Activated naive CD4-positive, alpha-beta T cell treated with anti-CD3 and anti-CD28 coated beads, Interleukin-2, amount 50 U/mL, for 24 hours (primary cell): ENCODE data around the gene CRX.
"Not testable (repeated sequence)": the region's sequence is repeated elsewhere in the genome, so short reads cannot be mapped to it uniquely, and the experiment has no call there.

Experiments
- H3K27ac Mint-ChIP-seq: one replicate; pipeline ENCODE4 v1.8.0; 2021; ENCODE audit warnings: mild to moderate bottlenecking, mixed read lengths
- H3K27me3 Mint-ChIP-seq: one replicate; pipeline ENCODE4 v1.8.0; 2021; ENCODE audit warnings: mixed read lengths
- H3K36me3 Mint-ChIP-seq: one replicate; pipeline ENCODE4 v1.8.0; 2021; ENCODE audit warnings: mixed read lengths
- H3K4me1 Mint-ChIP-seq: one replicate; pipeline ENCODE4 v1.8.0; 2021; ENCODE audit warnings: mixed read lengths
- H3K4me3 Mint-ChIP-seq: one replicate; pipeline ENCODE4 v1.8.0; 2021; ENCODE audit warnings: mild to moderate bottlenecking, mixed read lengths
- H3K9me3 Mint-ChIP-seq: one replicate; pipeline ENCODE4 v1.8.0; 2021; ENCODE audit warnings: mixed read lengths

CRX gene

GRCh38 chr19:47821460-47822020 lies at the start of gene CRX:
Gene CRX (plus strand): TSS chr19:47821937. CDS start chr19:47834444, 12,507 bp downstream.
- Mint-ChIP-seq H3K4me1 (peaks cover 3% of the 10 kb centered on the region), H3K36me3 (no peaks in the 10 kb centered on the region), H3K4me3 (no peak within 1 kb of the TSS), H3K9me3 (no peaks in the 10 kb centered on the region), H3K27ac (peak within 1 kb of the TSS; percentile 35), H3K27me3 (peaks cover 23% of the 10 kb centered on the region)

- Mint-ChIP-seq H3K4me3 (no peak overlapping the region), H3K27ac (no peak overlapping the region), H3K9me3 (no peaks in the 10 kb centered on the region), H3K36me3 (no peaks in the 10 kb centered on the region), H3K27me3 (no peaks in the 10 kb centered on the region), H3K4me1 (peaks cover 30% of the 10 kb centered on the region)
These were observed 45.2 kb upstream of the CRX start for GRCh38 chr19:47776568-47776967.

- H3K36me3 Mint-ChIP-seq, H3K27me3 Mint-ChIP-seq, H3K27ac Mint-ChIP-seq, H3K9me3 Mint-ChIP-seq: not testable (repeated sequence)
- H3K4me1 Mint-ChIP-seq, result peaks cover 31% of the 10 kb centered on the region
- peak overlapping the region; percentile 94 for H3K4me3 Mint-ChIP-seq
These were observed 44.3 kb upstream of the CRX start for GRCh38 chr19:47777245-47778048.

- Mint-ChIP-seq H3K9me3 (no peaks in the 10 kb centered on the region), H3K4me1 (peaks cover 31% of the 10 kb centered on the region), H3K4me3 (peak within 1 kb of the TSS; percentile 94), H3K27ac (peak within 1 kb of the TSS; percentile 90), H3K36me3 (no peaks in the 10 kb centered on the region), H3K27me3 (no peaks in the 10 kb centered on the region)
These were observed 43.4 kb upstream of the CRX start, which contains the start of gene SELENOW for GRCh38 chr19:47778049-47778953. Gene SELENOW (plus strand): TSS chr19:47778703. CDS start chr19:47778786, 83 bp downstream.

GRCh38 chr19:47778954-47779351 lies 42.8 kb upstream of the CRX start:
- Mint-ChIP-seq H3K36me3 (peaks cover 2% of the 10 kb centered on the region), H3K4me1 (peaks cover 31% of the 10 kb centered on the region), H3K4me3 (peak overlapping the region; percentile 94), H3K27ac (peak overlapping the region; percentile 65), H3K9me3 (no peaks in the 10 kb centered on the region), H3K27me3 (no peaks in the 10 kb centered on the region)

GRCh38 chr19:47779524-47780214 lies 42.1 kb upstream of the CRX start:
- H3K9me3 Mint-ChIP-seq, result no peaks in the 10 kb centered on the region
- no peaks in the 10 kb centered on the region for H3K27me3 Mint-ChIP-seq
- H3K4me3 Mint-ChIP-seq, result peak overlapping the region; percentile 94
- peaks cover 31% of the 10 kb centered on the region for H3K4me1 Mint-ChIP-seq
- peaks cover 2% of the 10 kb centered on the region for H3K36me3 Mint-ChIP-seq
- H3K27ac Mint-ChIP-seq, result peak overlapping the region; percentile 65

GRCh38 chr19:47780215-47780551 lies 41.6 kb upstream of the CRX start:
- Mint-ChIP-seq H3K27ac (peak overlapping the region; percentile 86), H3K36me3 (peaks cover 2% of the 10 kb centered on the region), H3K27me3 (no peaks in the 10 kb centered on the region), H3K4me1 (peaks cover 31% of the 10 kb centered on the region), H3K9me3 (no peaks in the 10 kb centered on the region), H3K4me3 (peak overlapping the region; percentile 75)

GRCh38 chr19:47781590-47782262 lies 40.0 kb upstream of the CRX start:
- Mint-ChIP-seq H3K27ac (peak overlapping the region; percentile 12), H3K36me3 (peaks cover 2% of the 10 kb centered on the region)

GRCh38 chr19:47786566-47786965 lies 35.2 kb upstream of the CRX start:
- Mint-ChIP-seq H3K36me3 (peaks cover 2% of the 10 kb centered on the region), H3K4me3 (no peak overlapping the region), H3K9me3 (no peaks in the 10 kb centered on the region), H3K27me3 (no peaks in the 10 kb centered on the region), H3K27ac (no peak overlapping the region), H3K4me1 (peaks cover 11% of the 10 kb centered on the region)

More at GRCh38 chr19:47781590-47782262, 40.0 kb upstream of the CRX start:
- no peak overlapping the region for H3K4me3 Mint-ChIP-seq
- no peaks in the 10 kb centered on the region for H3K9me3 Mint-ChIP-seq
- H3K4me1 Mint-ChIP-seq, result peaks cover 31% of the 10 kb centered on the region
- no peaks in the 10 kb centered on the region for H3K27me3 Mint-ChIP-seq

- not testable (repeated sequence) for H3K9me3 Mint-ChIP-seq, H3K4me3 Mint-ChIP-seq, H3K4me1 Mint-ChIP-seq, H3K27me3 Mint-ChIP-seq, H3K27ac Mint-ChIP-seq, H3K36me3 Mint-ChIP-seq
These were observed 34.4 kb upstream of the CRX start for GRCh38 chr19:47787307-47787706.

- H3K27me3 Mint-ChIP-seq, H3K36me3 Mint-ChIP-seq, H3K4me1 Mint-ChIP-seq, H3K4me3 Mint-ChIP-seq, H3K27ac Mint-ChIP-seq, H3K9me3 Mint-ChIP-seq: not testable (repeated sequence)
These were observed 31.9 kb upstream of the CRX start for GRCh38 chr19:47789811-47790210.

GRCh38 chr19:47790398-47790814 lies 31.3 kb upstream of the CRX start:
- Mint-ChIP-seq H3K27me3 (no peaks in the 10 kb centered on the region), H3K36me3 (no peaks in the 10 kb centered on the region), H3K27ac (no peak overlapping the region), H3K9me3 (no peaks in the 10 kb centered on the region), H3K4me1 (peaks cover 10% of the 10 kb centered on the region), H3K4me3 (no peak overlapping the region)

GRCh38 chr19:47792616-47793015 lies 29.1 kb upstream of the CRX start:
- H3K4me3 Mint-ChIP-seq, result no peak overlapping the region
- H3K36me3 Mint-ChIP-seq, result no peaks in the 10 kb centered on the region
- no peaks in the 10 kb centered on the region for H3K9me3 Mint-ChIP-seq
- H3K4me1 Mint-ChIP-seq, result peaks cover 10% of the 10 kb centered on the region
- H3K27me3 Mint-ChIP-seq, result no peaks in the 10 kb centered on the region
- no peak overlapping the region for H3K27ac Mint-ChIP-seq

GRCh38 chr19:47794526-47794925 lies 27.2 kb upstream of the CRX start:
- Mint-ChIP-seq H3K27ac (no peak overlapping the region), H3K27me3 (no peaks in the 10 kb centered on the region), H3K36me3 (no peaks in the 10 kb centered on the region), H3K4me1 (peaks cover 4% of the 10 kb centered on the region), H3K9me3 (no peaks in the 10 kb centered on the region), H3K4me3 (no peak overlapping the region)

- Mint-ChIP-seq H3K9me3 (peaks cover 4% of the 10 kb centered on the region), H3K4me1 (no peaks in the 10 kb centered on the region), H3K4me3 (no peak overlapping the region), H3K36me3 (peaks cover 2% of the 10 kb centered on the region), H3K27ac (no peak overlapping the region), H3K27me3 (no peaks in the 10 kb centered on the region)
These were observed 25.0 kb upstream of the CRX start for GRCh38 chr19:47796785-47797184.
